Uterus (tissue), 4 donors: ENCODE data around the gene SLC27A2. TPM values are rescaled to one million over a fixed set of nuclear protein-coding genes. Genes with fewer than 3 reads are reported as not detected.
"Not testable (repeated sequence)": the region's sequence is repeated elsewhere in the genome, so short reads cannot be mapped to it uniquely, and the experiment has no call there.

Experiments
- DNase-seq, 2 donors: peaks; one replicate each; pipeline ENCODE4 v3.0.0-alpha.2; 2019 to 2020
- H3K27ac ChIP-seq, 2 donors: fragments of 200-600 bp; sonication (generic); 1 replicate in 1 of 2; 2 replicates in 1 of 2; pipeline ENCODE4 v1.5.1; 2016 to 2018
- H3K27me3 ChIP-seq, 2 donors: fragments of 200-600 bp; sonication (generic); one replicate each; pipeline ENCODE4 v1.5.1; 2018 to 2019; ENCODE audit warnings: control low read depth in 1 of 2
- H3K36me3 ChIP-seq, 2 donors: fragments of 200-600 bp; sonication (generic); one replicate each; pipeline ENCODE4 v1.5.1; 2019; ENCODE audit warnings: control low read depth in 1 of 2
- H3K4me1 ChIP-seq, 2 donors: fragments of 200-600 bp; sonication (generic); one replicate each; pipeline ENCODE4 v1.5.1; 2018 to 2019; ENCODE audit warnings: control low read depth in 1 of 2
- H3K4me3 ChIP-seq, 2 donors: fragments of 200-600 bp; sonication (generic); 1 replicate in 1 of 2; 2 replicates in 1 of 2; pipeline ENCODE4 v1.5.1; 2018 to 2019; ENCODE audit warnings: mild to moderate bottlenecking in 1 of 2
- H3K9me3 ChIP-seq, 2 donors: fragments of 200-600 bp; sonication (generic); one replicate each; pipeline ENCODE4 v1.5.1; 2019; ENCODE audit warnings: control low read depth in 1 of 2
- POLR2A ChIP-seq, 2 donors: fragments of 450-650 bp; IDR thresholded peaks; one replicate each; pipeline ENCODE4 v1.6.1; 2016; ENCODE audit warnings: antibody characterized with exemption in 2 of 2, mild to moderate bottlenecking in 1 of 2, moderate library complexity in 1 of 2
- intact Hi-C: fragments of 100-400 bp; cut with DNase I; formaldehyde crosslinking; loops from one replicate; pipeline ENCODE4 v1.15.1; 2023; ENCODE audit warnings: low total_unique reads
- total RNA-seq, 4 donors: library from RNA; depleted of rRNA in 3 of 4; stranded (reverse); fragments of >200 nt in 3 of 4; gene quantifications; one replicate each; pipeline versions ENCODE4 v1.1.0 to v1.2.4, GENCODE V29; 2014 to 2023
- TF ChIP-seq, protein P1 (sequence below), 4 experiments: fragments of 200-600 bp in 2 of 4; fragments of 450-650 bp in 2 of 4; sonication (generic) in 2 of 4; IDR thresholded peaks; one replicate each; pipeline ENCODE4 v1.5.1; 2016 to 2019; ENCODE audit warnings: antibody characterized with exemption in 4 of 4, mild to moderate bottlenecking in 2 of 4, moderate library complexity in 1 of 4
- donor health status: DM: yes; HTN: yes; CAD: no.

SLC27A2 gene
- total RNA-seq, 4 donors from 2014 or later: 0.27 to 1.7 TPM; not detected in 2

DNA sequence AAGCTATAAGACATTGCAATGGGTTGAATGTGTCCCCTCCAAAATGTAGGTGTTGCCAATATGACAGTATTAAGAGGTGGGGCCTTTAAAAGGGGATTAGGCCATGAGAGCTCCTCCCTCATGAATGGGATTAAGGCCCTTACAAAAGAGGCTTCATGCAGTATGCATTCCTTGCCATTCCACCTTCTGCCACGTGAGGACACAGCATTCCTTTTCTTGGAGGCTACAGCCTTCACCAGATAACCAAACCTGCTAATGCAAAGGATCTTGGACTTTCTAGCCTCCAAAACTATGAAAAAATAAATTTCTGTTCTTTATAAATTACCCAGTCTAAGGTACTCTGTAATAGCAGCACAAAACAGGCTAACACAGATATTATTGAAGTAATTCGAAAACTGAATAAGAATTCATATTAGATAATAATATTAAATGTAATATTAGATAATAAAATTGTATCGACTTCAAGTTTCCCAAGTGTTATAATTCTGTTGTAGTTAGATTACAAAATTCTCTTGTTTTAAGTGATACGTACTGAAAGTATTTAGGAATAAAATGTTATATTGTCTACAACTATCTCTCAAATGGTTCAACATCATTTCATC lies 33.5 kb upstream of the SLC27A2 start:
- no peaks in the 10 kb centered on the region for H3K9me3 ChIP-seq
- H3K4me1 ChIP-seq: peaks cover 0 to 4% of the 10 kb centered on the region in 2 donors
- no peak for TF ChIP-seq POLR2A (IDR thresholded peaks at IDR 0.05)
- TF ChIP-seq, protein P1, sequence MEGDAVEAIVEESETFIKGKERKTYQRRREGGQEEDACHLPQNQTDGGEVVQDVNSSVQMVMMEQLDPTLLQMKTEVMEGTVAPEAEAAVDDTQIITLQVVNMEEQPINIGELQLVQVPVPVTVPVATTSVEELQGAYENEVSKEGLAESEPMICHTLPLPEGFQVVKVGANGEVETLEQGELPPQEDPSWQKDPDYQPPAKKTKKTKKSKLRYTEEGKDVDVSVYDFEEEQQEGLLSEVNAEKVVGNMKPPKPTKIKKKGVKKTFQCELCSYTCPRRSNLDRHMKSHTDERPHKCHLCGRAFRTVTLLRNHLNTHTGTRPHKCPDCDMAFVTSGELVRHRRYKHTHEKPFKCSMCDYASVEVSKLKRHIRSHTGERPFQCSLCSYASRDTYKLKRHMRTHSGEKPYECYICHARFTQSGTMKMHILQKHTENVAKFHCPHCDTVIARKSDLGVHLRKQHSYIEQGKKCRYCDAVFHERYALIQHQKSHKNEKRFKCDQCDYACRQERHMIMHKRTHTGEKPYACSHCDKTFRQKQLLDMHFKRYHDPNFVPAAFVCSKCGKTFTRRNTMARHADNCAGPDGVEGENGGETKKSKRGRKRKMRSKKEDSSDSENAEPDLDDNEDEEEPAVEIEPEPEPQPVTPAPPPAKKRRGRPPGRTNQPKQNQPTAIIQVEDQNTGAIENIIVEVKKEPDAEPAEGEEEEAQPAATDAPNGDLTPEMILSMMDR (IDR thresholded peaks at IDR 0.05): no peak
- no peaks in the 10 kb centered on the region for H3K27me3 ChIP-seq
- H3K36me3 ChIP-seq: no peaks in the 10 kb centered on the region
- DNase-seq: no peak
- no peak overlapping the region for H3K27ac ChIP-seq
- intact Hi-C loops: loop anchor here (5.0 kb wide), 1 partner anchor 916 kb away; no protein-coding TSS in a partner anchor
- H3K4me3 ChIP-seq: no peak overlapping the region

DNA sequence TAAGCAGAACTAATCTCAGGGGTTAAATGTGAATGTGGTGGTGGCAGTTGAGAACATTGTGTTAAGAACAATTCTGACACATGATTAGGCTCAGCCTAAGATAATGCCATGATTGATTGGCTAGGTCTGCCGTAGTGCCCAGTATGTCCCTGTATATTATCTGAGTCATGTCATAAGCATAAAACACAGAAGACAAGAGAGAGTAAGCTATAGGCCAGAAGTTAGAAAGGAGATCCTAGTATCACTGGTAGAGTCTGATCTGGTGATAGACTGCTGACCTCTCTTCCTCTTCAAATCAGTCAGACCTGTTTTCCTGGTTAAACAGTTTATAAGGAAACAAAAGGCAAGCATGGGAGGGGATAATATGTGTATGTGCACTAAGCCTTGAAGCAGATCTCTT lies 32.9 kb upstream of the SLC27A2 start:
- TF ChIP-seq, protein P1 (IDR thresholded peaks at IDR 0.05): no peak
- TF ChIP-seq POLR2A (IDR thresholded peaks at IDR 0.05): no peak
- intact Hi-C loops: loop anchor here (5.0 kb wide), 1 partner anchor 917 kb away; no protein-coding TSS in a partner anchor
- H3K9me3 ChIP-seq: no peaks in the 10 kb centered on the region
- DNase-seq: no peak
- no peaks in the 10 kb centered on the region for H3K36me3 ChIP-seq
- H3K27ac ChIP-seq: no peak overlapping the region
- H3K4me3 ChIP-seq: no peak overlapping the region
- peaks cover 0 to 4% of the 10 kb centered on the region in 2 donors for H3K4me1 ChIP-seq
- no peaks in the 10 kb centered on the region for H3K27me3 ChIP-seq

DNA sequence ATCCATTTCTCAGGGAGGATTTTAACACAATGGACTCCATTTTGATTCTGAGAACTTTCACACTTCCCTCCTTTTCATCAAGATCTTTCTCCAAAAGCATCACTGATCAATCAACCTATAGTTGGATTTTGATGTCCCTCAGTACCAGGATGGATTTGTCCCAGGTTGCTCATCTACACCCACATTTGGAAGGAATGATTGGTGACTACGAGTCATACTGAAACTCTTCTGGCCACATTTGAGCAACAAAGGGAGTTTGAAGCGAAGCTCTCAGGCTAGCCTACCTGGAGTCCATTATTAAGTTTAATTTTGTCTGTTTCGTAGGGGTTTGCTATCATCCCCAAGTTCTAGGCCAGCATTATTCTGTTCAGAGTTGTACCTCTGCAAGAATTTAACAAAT lies 31.6 kb upstream of the SLC27A2 start:
- intact Hi-C loops: no loop called here
- no peaks in the 10 kb centered on the region for H3K36me3 ChIP-seq
- no peak for TF ChIP-seq POLR2A (IDR thresholded peaks at IDR 0.05)
- TF ChIP-seq, protein P1 (IDR thresholded peaks at IDR 0.05): no peak

DNA sequence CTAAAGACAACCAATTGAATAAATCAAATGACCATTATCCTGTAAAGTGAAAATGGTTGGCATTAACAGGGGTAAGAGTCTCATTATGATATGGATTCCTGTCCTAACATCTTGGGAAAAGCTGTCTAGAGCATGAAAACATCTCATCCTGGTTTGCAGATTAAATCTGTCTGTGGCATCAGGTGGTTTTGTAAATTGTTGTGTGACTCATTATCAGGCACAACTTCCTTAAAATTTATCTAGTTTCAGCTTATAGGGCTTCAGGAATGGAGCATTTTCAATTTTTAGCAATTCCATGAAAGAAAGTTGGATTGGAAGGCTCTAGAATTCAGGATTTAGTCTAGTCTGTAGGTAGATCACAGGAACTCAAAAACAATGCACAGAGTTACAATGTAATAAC lies 31.1 kb upstream of the SLC27A2 start:
- Histone ChIP-seq H3K4me3 (no peak overlapping the region), H3K9me3 (peaks cover 0 to 6% of the 10 kb centered on the region in 2 donors), H3K27me3 (no peaks in the 10 kb centered on the region), H3K36me3 (no peaks in the 10 kb centered on the region), H3K4me1 (no peaks in the 10 kb centered on the region), H3K27ac (no peak overlapping the region)
- intact Hi-C loops: no loop called here
- TF ChIP-seq, protein P1 (IDR thresholded peaks at IDR 0.05): no peak
- no peak for DNase-seq

More for the DNA sequence above, 31.6 kb upstream of the SLC27A2 start:
- H3K4me3 ChIP-seq: no peak overlapping the region
- no peaks in the 10 kb centered on the region for H3K4me1 ChIP-seq
- no peak for DNase-seq
- no peak overlapping the region for H3K27ac ChIP-seq
- peaks cover 0 to 6% of the 10 kb centered on the region in 2 donors for H3K9me3 ChIP-seq
- no peaks in the 10 kb centered on the region for H3K27me3 ChIP-seq

DNA sequence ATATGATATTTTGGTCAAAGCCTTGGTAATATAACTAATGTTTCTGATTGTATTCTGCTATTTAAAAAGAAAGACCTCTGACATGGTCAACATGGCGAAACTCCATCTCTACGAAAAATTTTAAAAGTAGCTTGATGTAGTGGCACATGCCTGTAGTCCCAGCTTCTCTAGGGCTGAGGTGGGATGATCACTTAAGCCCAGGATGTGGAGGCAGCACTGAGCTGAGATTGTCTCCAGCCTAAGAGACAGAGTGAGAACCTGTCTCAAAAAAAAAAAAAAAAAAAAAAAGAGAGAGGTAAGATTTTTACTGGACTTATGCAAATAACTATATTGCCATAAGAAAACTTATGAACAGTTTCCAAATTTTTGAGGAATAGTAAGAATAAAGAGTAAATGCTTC lies 30.5 kb upstream of the SLC27A2 start:
- intact Hi-C loops: no loop called here
- Histone ChIP-seq H3K27me3 (no peaks in the 10 kb centered on the region), H3K4me1 (no peaks in the 10 kb centered on the region), H3K4me3 (no peak overlapping the region), H3K27ac (no peak overlapping the region), H3K36me3 (no peaks in the 10 kb centered on the region), H3K9me3 (peaks cover 0 to 6% of the 10 kb centered on the region in 2 donors)
- no peak for TF ChIP-seq POLR2A (IDR thresholded peaks at IDR 0.05)
- TF ChIP-seq, protein P1 (IDR thresholded peaks at IDR 0.05): no peak
- DNase-seq: no peak

DNA sequence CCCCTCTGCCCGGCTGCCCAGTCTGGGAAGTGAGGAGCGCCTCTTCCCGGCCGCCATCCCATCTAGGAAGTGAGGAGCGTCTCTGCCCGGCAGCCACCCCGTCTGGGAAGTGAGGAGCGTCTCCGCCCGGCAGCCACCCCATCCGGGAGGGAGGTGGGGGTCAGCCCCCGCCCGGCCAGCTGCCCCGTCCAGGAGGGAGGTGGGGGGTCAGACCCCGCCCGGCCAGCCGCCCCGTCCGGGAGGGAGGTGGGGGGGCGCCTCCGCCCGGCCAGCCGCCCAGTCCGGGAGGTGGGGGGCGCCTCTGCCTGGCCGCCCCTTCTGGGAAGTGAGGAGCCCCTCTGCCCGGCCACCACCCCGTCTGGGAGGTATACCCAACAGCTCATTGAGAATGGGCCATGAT lies 23.8 kb upstream of the SLC27A2 start:
- H3K4me3 ChIP-seq, intact Hi-C loops, H3K27ac ChIP-seq: not testable (repeated sequence)

More for the DNA sequence above, 23.8 kb upstream of the SLC27A2 start:
- H3K4me1 ChIP-seq, DNase-seq, H3K36me3 ChIP-seq, H3K27me3 ChIP-seq, H3K9me3 ChIP-seq: not testable (repeated sequence)
